ENCODE measurements around the gene MAP3K6.

MAP3K6 gene

GRCh38 chr1:27338751-27339150, 28.0 kb downstream of the MAP3K6 start:
- DNase-seq (ENCODE audit: low read depth, low spot score): no peak

DNA sequence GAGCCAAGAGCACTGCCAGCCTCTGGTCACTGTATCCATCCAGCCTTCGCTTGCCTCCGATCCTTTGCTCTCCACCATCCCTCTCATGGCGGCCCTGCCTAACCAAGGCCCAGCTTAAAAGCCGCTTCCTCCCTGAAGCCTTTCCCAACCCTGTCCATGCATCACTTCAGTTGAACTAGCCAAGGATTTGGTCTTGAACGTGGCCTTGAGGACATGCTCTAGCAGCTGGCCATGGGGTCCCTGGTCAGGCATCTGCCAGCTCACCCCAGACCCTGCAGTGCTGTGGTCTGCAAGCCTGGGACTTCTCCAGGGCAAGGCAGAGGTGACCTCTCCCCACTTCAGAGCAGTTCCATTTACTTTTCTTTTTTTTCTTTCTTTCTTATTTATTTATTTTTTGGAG, 30.0 kb downstream of the MAP3K6 start:
- DNase-seq (ENCODE audit: low read depth, low spot score): no peak

DNA sequence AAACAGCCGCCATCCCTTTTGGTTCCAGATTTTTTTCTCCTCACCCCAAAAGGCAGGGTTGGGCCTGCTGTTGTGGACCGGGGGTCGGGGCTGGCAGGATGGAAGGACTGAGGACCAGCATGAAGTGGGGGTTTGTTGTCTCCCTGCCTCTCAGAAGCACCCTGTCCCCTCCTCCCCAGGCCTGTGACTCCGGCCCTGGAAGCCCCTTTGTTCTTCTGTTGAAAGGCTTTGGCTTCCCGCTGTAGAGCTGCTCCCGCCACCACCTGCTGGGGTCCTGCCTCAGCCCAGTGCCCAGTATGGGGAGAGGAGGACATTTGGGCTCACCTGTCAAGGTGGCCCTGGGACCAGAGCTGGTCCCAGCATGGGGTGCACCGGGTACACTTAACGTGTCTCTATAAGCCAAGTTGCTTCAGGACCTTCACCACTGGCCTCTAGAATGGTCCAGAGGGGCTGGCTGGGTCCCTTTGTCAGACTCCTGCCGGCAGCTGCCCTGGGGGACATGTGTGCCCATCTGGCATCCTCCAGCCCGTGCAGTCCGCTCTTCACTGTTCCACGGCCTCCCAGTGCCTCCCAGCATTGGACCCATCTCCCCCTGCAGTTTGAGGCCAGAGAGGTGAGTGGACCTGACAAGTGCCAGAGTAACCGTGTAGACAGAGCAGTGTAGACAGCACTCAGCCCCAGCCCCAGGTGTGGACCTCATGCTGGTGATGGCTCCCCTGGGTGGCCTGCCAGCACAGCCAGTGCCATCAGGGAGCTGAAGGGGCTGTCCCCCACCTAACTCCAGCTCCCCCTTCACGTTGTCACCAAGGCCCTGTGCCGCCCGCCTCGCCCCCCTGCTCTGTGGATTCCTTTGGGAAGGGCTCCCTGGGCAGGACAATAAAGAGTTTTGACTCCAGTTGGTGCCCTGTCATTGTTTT, 31.0 kb downstream of the MAP3K6 start:
- no peak for DNase-seq (ENCODE audit: low read depth, low spot score)

- DNase-seq (ENCODE audit: low read depth, low spot score): no peak
Measured at GRCh38 chr1:27333717-27334279, 33.0 kb downstream of the MAP3K6 start.

DNA sequence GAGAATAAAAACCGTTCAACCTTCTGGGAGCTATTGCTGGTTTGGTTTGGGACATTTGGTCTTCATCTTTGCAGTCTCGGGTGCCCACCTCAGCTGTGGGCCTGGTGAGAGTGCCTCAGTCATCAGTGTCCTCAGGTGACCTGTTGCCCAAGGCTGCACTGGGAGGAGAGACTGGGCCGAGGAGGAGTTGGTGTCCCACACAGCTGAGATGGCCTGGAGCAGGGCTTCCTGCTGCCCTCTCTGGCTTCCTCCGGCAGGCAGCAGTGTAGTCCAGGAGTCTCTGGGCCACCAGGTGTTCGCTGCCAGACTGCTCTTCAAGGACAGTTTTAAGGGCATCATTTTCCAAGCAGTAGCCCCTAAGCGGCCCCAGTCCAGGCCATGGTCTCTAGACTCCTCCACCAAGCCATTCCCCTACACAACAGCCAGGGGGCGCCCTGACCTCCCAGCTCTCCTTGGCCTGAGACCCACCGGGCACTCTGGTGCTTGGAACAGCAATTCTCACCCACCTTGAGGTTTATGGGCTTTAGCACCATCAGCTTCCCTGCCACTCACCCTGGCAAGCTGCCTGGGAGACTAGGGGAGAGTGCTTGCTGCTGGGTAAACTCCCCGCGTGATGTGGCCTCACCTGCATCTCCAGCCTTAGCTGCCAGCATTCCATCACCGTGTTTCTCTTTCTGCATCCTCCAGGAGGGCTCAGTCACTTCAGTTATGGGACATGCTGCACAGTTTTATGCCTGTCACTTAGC, 34.1 kb downstream of the MAP3K6 start:
- no peak for DNase-seq (ENCODE audit: low read depth, low spot score)

GRCh38 chr1:27331922-27332321, 34.8 kb downstream of the MAP3K6 start:
- no peak for DNase-seq (ENCODE audit: low read depth, low spot score)

DNA sequence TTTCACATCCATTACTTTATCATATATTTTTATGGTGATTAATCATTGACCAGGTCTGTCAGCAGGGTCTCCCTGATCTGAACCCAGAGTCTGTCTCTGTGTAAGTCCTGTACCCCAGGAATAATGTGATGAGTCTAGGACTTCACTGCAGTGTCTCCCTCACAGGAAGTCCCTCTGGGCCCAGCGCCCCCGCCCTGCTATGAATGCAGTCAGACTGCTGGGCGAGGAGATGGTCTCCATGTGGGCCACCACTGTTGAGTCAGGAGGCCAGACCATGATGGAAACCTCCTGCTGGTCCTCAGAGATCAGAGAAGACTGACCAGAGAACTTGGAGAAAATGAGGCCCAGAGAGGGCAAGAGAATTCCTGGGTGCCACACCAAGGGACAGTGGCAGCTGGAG, 35.3 kb downstream of the MAP3K6 start:
- DNase-seq (ENCODE audit: low read depth, low spot score): no peak

DNA sequence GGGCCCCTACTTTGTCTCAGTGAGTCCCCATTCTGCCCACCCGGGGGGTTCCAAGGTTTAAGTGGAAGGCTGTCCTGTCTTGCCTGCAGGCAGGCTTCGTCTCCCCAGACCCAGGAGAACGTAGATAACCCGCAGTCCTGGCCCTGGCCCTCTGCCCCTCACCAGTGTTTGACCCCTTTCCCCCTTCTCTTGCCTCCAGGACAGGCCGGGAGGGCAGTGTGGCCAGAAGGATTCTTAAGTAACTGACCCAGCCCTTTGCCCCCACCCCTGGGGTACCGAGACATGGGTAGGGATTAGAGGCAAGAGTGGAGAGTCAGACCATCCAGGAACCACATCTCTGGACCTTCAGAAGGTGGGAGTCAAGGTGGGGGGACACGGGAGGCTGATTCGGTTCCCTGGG, 36.0 kb downstream of the MAP3K6 start:
- no peak for DNase-seq (ENCODE audit: low read depth, low spot score)

DNA sequence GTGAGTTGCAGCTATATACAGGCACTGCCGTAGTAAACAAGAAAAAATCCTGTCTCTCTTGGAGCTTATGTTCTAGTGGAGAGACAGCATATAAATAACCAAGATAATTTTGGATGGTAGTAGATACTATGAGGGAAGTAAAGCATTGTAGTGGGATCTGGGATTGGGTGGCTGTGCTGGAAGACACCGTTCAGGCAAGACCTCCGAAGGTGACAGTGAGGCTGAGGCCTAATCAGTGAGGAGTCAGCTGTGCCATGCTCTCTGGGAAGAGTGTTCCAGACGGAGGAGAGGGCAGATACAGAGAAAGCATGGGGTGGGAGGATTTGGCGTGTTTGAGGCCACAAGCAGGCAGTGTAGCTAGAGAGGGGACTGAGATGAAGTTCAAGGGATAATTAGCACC, 38.8 kb downstream of the MAP3K6 start:
- DNase-seq (ENCODE audit: low read depth, low spot score): no peak

DNA sequence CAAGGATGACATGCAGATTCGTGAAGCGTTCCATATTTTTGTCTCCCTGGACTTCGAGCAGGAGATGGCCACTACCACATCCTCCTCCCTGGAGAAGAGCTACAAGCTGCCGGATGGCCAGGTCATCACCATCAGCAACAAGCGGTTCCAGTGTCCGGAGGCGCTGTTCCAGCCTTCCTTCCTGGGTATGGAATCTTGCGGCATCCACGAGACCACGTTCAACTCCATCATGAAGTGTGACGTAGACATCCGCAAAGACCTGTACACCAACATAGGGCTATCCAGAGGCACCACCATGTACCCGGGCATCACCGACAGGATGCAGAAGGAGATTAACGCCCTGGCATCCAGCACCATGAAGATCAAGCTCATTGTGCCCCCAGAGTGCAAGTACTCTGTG, 41.5 kb downstream of the MAP3K6 start:
- DNase-seq (ENCODE audit: low read depth, low spot score): no peak

DNA sequence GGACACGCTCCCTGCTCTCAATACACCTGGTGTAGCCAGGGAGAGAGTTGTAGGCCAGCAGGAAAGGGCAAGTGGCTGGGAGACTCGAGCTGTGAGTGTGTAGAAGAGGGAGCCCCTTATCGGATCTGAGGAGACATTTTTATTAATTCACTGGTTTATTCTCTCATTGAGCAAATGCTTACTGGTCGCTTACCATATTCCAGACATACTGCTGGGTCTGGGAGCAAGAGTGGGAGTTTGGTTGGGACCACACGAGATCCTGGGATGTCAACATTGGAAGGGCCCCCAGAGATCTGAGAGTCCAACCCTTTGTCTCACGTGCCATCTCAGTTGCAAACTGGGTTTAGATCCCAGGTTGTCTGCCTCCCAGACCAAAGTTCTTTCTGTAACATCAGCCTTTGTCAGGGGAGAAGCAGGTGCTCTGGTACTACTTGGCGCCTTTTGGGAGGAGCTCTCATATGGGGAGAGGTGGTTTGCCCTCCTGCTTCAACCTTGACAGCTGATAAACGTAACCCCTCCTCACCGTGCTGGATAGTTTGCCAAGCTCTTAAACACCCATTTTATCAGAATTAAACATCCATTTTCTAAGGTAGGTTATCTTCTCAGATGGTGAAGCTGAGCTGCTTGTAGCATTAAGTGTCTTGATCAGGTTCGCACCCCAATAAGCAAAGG, 44.1 kb downstream of the MAP3K6 start:
- no peak for DNase-seq (ENCODE audit: low read depth, low spot score)

GRCh38 chr1:27321813-27322568, 44.8 kb downstream of the MAP3K6 start, which contains the start of gene TMEM222:
Gene TMEM222, plus strand, starts transcription at chr1:27322163. Its CDS starts 35 bp downstream, at chr1:27322198.
- DNase-seq (ENCODE audit: low read depth, low spot score): peak; percentile 88

DNA sequence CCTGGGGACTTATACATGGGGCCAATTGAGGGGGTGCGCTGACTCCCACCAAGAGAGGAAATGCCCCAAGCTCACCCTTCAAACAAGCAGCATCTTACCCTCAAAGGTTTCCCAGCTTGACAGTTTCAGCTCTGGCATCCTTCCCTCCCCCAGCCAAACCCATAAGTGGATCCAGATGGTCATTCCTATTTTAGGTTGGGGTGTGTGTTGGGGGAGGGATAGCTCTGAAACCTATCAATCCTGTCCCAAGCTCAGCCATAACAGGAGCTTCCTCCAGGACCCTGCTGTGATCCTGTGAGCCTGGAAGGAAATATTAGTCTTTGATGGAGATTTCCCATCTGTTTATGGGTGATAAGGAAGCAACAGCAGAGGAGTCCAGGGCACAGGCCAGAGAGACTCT, 48.2 kb downstream of the MAP3K6 start:
- no peak for DNase-seq (ENCODE audit: low read depth, low spot score)

- no peak for DNase-seq (ENCODE audit: low read depth, low spot score)
Measured at GRCh38 chr1:27318136-27318535, 48.6 kb downstream of the MAP3K6 start.

DNA sequence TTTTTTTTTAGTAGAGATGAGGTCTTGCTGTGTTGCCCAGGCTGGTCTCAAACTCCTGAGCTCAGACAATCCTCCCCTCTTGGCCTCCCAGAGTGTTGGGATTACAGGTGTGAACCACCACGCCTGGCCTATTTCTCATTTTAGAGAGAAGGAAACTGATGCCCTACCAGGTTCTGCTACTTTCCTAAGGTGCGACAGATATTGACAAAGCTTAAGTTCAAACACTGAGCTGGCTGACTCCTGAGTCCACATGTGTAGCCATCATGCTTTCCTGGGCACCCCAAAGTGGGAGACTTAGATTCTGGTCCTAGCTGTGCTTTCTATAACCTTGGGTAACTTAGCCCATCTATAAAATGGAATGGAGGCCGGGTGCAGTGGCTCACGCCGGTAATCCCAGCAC, 49.9 kb downstream of the MAP3K6 start:
- no peak for DNase-seq (ENCODE audit: low read depth, low spot score)

- DNase-seq (ENCODE audit: low read depth, low spot score): no peak
Measured at GRCh38 chr1:27314737-27315136, 52.0 kb downstream of the MAP3K6 start.

DNA sequence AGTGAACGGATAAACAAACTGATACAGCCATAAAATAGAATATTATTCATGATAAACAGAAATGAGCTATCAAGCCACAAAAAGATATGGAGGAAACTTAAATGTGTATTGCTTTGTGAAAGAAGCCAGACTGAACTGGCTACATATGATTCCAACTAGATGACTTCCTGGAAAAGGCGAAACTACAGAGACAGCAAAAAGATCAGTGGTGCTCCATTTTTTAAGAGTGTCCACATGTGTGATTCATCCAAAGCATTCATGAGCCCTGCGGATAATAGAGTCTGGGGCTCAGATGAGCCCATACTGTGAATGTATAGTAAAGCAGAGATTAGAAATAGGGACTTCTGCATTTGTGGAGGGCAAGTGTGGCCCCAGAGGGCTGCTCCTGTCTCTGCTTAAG, 52.6 kb downstream of the MAP3K6 start:
- DNase-seq (ENCODE audit: low read depth, low spot score): no peak

- no peak for DNase-seq (ENCODE audit: low read depth, low spot score)
Measured at GRCh38 chr1:27307874-27308598, 58.7 kb downstream of the MAP3K6 start.

DNA sequence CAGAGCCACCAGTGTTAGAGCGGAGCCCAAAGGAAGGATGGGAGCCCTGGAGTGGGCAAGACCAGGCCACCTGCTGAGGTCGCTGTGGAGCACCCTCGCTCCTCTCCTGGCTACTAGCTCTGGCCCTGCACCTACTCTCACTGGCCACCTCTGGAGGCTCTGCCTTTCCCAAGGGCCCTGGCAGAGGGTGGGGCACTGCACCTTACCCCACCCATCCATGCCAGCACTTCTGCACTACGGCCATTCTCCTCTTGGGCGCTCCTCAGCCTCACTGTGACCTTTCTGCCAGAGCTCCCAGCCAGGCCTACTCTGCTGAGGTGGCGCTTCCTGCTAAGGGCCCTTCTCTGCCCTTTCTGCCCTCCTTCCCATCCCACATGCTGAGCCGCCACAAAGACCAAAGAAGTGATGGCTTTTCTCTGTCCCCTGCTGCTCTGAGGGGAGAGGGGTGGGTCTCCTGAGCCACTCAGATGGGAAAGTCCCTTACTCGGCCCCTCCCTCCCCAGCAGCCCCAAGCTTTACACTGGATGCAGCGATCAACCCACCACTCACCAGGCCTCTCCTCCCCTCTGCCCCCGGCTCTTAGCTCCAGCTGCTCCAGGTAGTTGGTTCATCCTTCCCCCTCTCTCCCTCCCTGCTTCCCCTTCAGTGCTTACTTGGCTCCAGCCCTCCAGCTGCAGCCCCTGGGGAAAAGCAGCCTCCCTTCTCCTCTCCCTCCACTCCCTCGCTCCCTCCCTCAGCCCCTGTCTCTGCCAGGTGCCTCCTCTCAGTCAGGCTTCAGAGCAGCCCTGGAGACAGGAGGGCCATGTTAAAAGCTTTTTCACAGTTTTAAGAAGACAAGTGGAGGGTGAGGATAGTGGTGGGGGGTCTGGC, 59.6 kb downstream of the MAP3K6 start:
- DNase-seq (ENCODE audit: low read depth, low spot score): no peak

GRCh38 chr1:27306071-27306470, 60.7 kb downstream of the MAP3K6 start:
- DNase-seq (ENCODE audit: low read depth, low spot score): no peak
